HepG2 (cell line): ENCODE data around the gene GPATCH11. TPM values are rescaled to one million over a fixed set of nuclear protein-coding genes. Genes with fewer than 3 reads are reported as not detected.

ENCODE experiments used
- AGO1 ChIP-seq: fragments of 200-400 bp; formaldehyde crosslinking; IDR thresholded peaks from 2 replicates; pipeline ENCODE4 v1.6.1; 2017; ENCODE audit warnings: mild to moderate bottlenecking, low read depth, low read length, moderate library complexity; ENCODE audit not compliant: poor library complexity, severe bottlenecking
- ARHGAP35 ChIP-seq: sonication (generic); formaldehyde crosslinking; IDR thresholded peaks from 2 replicates; pipeline ENCODE4 v1.9.0; 2022; ENCODE audit warnings: mild to moderate bottlenecking, inconsistent platforms, moderate library complexity, missing genetic modification reagents, borderline replicate concordance
- ARID2 ChIP-seq: sonication (generic); formaldehyde crosslinking; IDR thresholded peaks from 2 replicates; pipeline ENCODE4 v1.8.1; 2022; ENCODE audit warnings: mild to moderate bottlenecking, missing genetic modification reagents, borderline replicate concordance
- GFI1 ChIP-seq: sonication (generic); formaldehyde crosslinking; IDR thresholded peaks from 2 replicates; pipeline ENCODE4 v1.5.0; 2020; ENCODE audit warnings: missing genetic modification reagents, mild to moderate bottlenecking, borderline replicate concordance
- IKZF4 ChIP-seq: sonication (generic); formaldehyde crosslinking; IDR thresholded peaks from 2 replicates; pipeline ENCODE4 v1.5.1; 2020; ENCODE audit warnings: borderline replicate concordance, mild to moderate bottlenecking, low read depth, missing genetic modification reagents; ENCODE audit errors: not compliant biosample characterization
- MAF1 ChIP-seq: sonication (generic); formaldehyde crosslinking; IDR thresholded peaks from 2 replicates; pipeline ENCODE4 v1.5.0; 2020; ENCODE audit warnings: missing genetic modification reagents, borderline replicate concordance
- MYC ChIP-seq: sonication (generic); formaldehyde crosslinking; IDR thresholded peaks from 2 replicates; pipeline ENCODE4 v1.9.0; 2021; ENCODE audit warnings: missing genetic modification reagents, borderline replicate concordance
- TGIF2 ChIP-seq: IDR thresholded peaks from 2 replicates; pipeline ENCODE4 v1.6.1; 2016; ENCODE audit warnings: control low read depth, missing compliant biosample characterization
- ZFP1 ChIP-seq: IDR thresholded peaks from 2 replicates; pipeline ENCODE4 v1.6.1; 2016
- ZNF30 ChIP-seq: sonication (generic); formaldehyde crosslinking; IDR thresholded peaks from 2 replicates; pipeline ENCODE4 v1.5.0; 2020; ENCODE audit warnings: mild to moderate bottlenecking, missing genetic modification reagents
- ZNF382 ChIP-seq: sonication (generic); formaldehyde crosslinking; IDR thresholded peaks from 2 replicates; pipeline ENCODE4 v1.5.0; 2020; ENCODE audit warnings: missing genetic modification reagents, mild to moderate bottlenecking, borderline replicate concordance
- ZNF530 ChIP-seq: sonication (generic); formaldehyde crosslinking; IDR thresholded peaks from 2 replicates; pipeline ENCODE4 v1.5.0; 2020; ENCODE audit warnings: low read depth, mild to moderate bottlenecking, missing genetic modification reagents
- ZNF563 ChIP-seq: sonication (generic); formaldehyde crosslinking; IDR thresholded peaks from 2 replicates; pipeline ENCODE4 v1.8.0; 2022; ENCODE audit warnings: mild to moderate bottlenecking, moderate library complexity, missing genetic modification reagents
- ZNF598 ChIP-seq: sonication (generic); formaldehyde crosslinking; IDR thresholded peaks from 2 replicates; pipeline ENCODE4 v1.5.1; 2020; ENCODE audit warnings: mild to moderate bottlenecking, missing genetic modification reagents, borderline replicate concordance
- ZNF652 ChIP-seq: IDR thresholded peaks from 2 replicates; pipeline ENCODE4 v1.6.1; 2016; ENCODE audit warnings: low read depth, borderline replicate concordance
- ZNF816 ChIP-seq: sonication (generic); formaldehyde crosslinking; IDR thresholded peaks from 2 replicates; pipeline ENCODE4 v1.8.0; 2022; ENCODE audit warnings: missing genetic modification reagents, mild to moderate bottlenecking, borderline replicate concordance
- polyA plus RNA-seq, 8 experiments: library from polyadenylated mRNA; depleted of rRNA in 3 of 8; stranded (reverse) in 7 of 8; unstranded in 1 of 8; fragments of >200 nt; fragmentation: Illumina TruSeq in 4 of 8; extraction: Trizol in 4 of 8; gene quantifications; 2 replicates each; pipeline versions ENCODE4 v1.2.1 to v1.2.3, GENCODE V29; 2011 to 2016; ENCODE audit warnings: low read depth in 4 of 8, missing spikeins in 1 of 8, mixed read lengths in 1 of 8; ENCODE audit not compliant: insufficient read depth in 1 of 8
- total RNA-seq, 5 experiments: library from RNA; depleted of rRNA; stranded (reverse); fragments of >200 nt; fragmentation: Illumina TruSeq; extraction: Trizol; gene quantifications; 2 replicates each; pipeline ENCODE4 v1.2.3, GENCODE V29; 2016; ENCODE audit warnings: low read depth in 1 of 5
- TF ChIP-seq, protein P1 (sequence below): sonication (generic); formaldehyde crosslinking; IDR thresholded peaks from 2 replicates; pipeline ENCODE4 v1.4.0; 2020; ENCODE audit warnings: mild to moderate bottlenecking, missing genetic modification reagents
- TF ChIP-seq, protein P2 (sequence below): IDR thresholded peaks from 2 replicates; pipeline ENCODE4 v1.6.1; 2016; ENCODE audit warnings: missing genetic modification reagents, missing compliant biosample characterization
- TF ChIP-seq, protein P3 (sequence below): sonication (generic); formaldehyde crosslinking; IDR thresholded peaks from 2 replicates; pipeline ENCODE4 v1.9.0; 2022; ENCODE audit warnings: missing genetic modification reagents, mild to moderate bottlenecking, borderline replicate concordance
- TF ChIP-seq, protein P4 (sequence below): sonication (generic); formaldehyde crosslinking; IDR thresholded peaks from 2 replicates; pipeline ENCODE4 v1.4.0; 2020; ENCODE audit warnings: missing genetic modification reagents, mild to moderate bottlenecking, borderline replicate concordance
- TF ChIP-seq, protein P5 (sequence below): IDR thresholded peaks from 2 replicates; pipeline ENCODE4 v1.6.1; 2016; ENCODE audit warnings: low read depth, control low read depth

Gene GPATCH11
- total and polyA plus RNA-seq, 2 of the 13 experiments (the other 11 are each of a cell fraction or from before 2014, with no cell fraction given): 3.8 to 8.7 TPM

DNA sequence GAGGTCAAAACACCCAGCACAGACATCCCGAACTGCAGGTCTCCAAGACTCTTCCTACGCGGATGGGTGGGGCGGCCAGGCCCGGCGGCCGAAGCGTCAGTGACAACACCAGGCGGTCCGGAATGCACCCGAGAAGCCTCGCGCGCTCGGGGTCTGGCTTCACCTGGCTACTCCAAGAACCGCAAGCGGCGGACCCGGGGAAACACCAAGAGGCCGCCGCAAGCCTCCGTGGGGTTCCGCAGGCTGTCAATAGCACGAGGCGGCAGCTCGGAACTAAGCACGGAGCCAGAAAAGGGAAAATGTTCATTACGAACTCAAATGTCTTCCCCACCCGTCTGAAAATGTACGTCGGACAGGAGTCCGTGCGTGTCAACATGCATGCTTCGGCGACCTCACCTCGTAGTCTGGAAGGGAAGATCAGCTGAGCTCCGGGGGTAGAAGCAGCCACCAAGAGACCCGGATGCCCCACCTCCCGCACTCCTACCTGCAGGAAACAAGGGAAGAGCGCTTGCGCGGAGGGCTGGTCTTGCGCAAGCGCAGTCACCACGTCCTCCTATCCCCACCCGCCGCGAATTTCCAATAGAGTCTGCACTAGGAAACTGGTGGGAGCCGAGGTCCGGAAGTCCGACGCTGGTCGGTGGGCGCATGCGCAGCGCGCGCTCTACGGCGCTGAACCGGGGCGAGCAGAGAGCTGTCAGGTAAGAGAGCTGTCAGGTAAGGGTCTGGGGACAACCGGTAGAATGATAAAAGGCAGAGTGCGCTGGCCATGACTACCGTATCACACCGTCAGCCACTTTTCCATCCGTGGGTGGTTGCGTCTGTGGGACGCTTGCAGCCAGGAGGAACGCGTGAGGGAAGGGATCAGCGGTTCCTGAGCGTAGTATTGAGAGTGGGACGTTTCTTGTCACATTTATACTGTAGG, at the start of gene GPATCH11, which contains the start of gene HEATR5B (continued):
- TF ChIP-seq, protein P1, sequence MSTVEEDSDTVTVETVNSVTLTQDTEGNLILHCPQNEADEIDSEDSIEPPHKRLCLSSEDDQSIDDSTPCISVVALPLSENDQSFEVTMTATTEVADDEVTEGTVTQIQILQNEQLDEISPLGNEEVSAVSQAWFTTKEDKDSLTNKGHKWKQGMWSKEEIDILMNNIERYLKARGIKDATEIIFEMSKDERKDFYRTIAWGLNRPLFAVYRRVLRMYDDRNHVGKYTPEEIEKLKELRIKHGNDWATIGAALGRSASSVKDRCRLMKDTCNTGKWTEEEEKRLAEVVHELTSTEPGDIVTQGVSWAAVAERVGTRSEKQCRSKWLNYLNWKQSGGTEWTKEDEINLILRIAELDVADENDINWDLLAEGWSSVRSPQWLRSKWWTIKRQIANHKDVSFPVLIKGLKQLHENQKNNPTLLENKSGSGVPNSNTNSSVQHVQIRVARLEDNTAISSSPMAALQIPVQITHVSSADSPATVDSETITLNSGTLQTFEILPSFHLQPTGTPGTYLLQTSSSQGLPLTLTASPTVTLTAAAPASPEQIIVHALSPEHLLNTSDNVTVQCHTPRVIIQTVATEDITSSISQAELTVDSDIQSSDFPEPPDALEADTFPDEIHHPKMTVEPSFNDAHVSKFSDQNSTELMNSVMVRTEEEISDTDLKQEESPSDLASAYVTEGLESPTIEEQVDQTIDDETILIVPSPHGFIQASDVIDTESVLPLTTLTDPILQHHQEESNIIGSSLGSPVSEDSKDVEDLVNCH (CRISPR knock-in tag): peak; percentile 96; the same call in 1 of the 2 replicates
- TF ChIP-seq MYC (CRISPR knock-in tag) (peak; percentile 86), ARHGAP35 (peak; percentile 65), ZNF530 (no peak), ZFP1 (0 out of 2 replicates have a peak, but pooled peaks have one; percentile 18), AGO1 (no peak), ZNF563 (peak; percentile 75), ARID2 (no peak), ZNF382 (CRISPR knock-in tag) (no peak), IKZF4 (CRISPR knock-in tag) (no peak), TGIF2 (CRISPR knock-in tag) (peak; percentile 74), ZNF30 (no peak), GFI1 (CRISPR knock-in tag) (peak; percentile 51; the same call in 1 of the 2 replicates), MAF1 (0 out of 2 replicates have a peak, but pooled peaks have one; percentile 68), ZNF598 (CRISPR knock-in tag) (peak; percentile 90; the same call in 1 of the 2 replicates), ZNF816 (peak; percentile 81; the same call in 1 of the 2 replicates), ZNF652 (no peak)
- TF ChIP-seq, protein P2, sequence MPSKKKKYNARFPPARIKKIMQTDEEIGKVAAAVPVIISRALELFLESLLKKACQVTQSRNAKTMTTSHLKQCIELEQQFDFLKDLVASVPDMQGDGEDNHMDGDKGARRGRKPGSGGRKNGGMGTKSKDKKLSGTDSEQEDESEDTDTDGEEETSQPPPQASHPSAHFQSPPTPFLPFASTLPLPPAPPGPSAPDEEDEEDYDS (CRISPR knock-in tag): peak; percentile 80
- TF ChIP-seq, protein P3, sequence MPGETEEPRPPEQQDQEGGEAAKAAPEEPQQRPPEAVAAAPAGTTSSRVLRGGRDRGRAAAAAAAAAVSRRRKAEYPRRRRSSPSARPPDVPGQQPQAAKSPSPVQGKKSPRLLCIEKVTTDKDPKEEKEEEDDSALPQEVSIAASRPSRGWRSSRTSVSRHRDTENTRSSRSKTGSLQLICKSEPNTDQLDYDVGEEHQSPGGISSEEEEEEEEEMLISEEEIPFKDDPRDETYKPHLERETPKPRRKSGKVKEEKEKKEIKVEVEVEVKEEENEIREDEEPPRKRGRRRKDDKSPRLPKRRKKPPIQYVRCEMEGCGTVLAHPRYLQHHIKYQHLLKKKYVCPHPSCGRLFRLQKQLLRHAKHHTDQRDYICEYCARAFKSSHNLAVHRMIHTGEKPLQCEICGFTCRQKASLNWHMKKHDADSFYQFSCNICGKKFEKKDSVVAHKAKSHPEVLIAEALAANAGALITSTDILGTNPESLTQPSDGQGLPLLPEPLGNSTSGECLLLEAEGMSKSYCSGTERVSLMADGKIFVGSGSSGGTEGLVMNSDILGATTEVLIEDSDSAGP (CRISPR knock-in tag): peak; percentile 90; the same call in 1 of the 2 replicates
- TF ChIP-seq, protein P4, sequence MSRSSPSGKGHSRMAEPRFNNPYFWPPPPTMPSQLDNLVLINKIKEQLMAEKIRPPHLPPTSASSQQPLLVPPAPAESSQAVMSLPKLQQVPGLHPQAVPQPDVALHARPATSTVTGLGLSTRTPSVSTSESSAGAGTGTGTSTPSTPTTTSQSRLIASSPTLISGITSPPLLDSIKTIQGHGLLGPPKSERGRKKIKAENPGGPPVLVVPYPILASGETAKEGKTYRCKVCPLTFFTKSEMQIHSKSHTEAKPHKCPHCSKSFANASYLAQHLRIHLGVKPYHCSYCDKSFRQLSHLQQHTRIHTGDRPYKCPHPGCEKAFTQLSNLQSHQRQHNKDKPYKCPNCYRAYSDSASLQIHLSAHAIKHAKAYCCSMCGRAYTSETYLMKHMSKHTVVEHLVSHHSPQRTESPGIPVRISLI (CRISPR knock-in tag): no peak
- TF ChIP-seq, protein P5, sequence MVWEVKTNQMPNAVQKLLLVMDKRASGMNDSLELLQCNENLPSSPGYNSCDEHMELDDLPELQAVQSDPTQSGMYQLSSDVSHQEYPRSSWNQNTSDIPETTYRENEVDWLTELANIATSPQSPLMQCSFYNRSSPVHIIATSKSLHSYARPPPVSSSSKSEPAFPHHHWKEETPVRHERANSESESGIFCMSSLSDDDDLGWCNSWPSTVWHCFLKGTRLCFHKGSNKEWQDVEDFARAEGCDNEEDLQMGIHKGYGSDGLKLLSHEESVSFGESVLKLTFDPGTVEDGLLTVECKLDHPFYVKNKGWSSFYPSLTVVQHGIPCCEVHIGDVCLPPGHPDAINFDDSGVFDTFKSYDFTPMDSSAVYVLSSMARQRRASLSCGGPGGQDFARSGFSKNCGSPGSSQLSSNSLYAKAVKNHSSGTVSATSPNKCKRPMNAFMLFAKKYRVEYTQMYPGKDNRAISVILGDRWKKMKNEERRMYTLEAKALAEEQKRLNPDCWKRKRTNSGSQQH (CRISPR knock-in tag): peak; percentile 57
